ENCODE measurements around the gene PLA2G2F.

PLA2G2F gene

GRCh38 chr1:20143734-20144565 is 4.8 kb downstream of the PLA2G2F start:
- DNase-seq: no peak

- DNase-seq: no peak
Measured at GRCh38 chr1:20147846-20148570, 8.9 kb downstream of the PLA2G2F start.

GRCh38 chr1:20148571-20149500 is 9.7 kb downstream of the PLA2G2F start:
- no peak for DNase-seq

- no peak for DNase-seq
Measured at GRCh38 chr1:20149601-20150325, 10.6 kb downstream of the PLA2G2F start.

- no peak for DNase-seq
Measured at GRCh38 chr1:20150326-20150705, 11.2 kb downstream of the PLA2G2F start.

GRCh38 chr1:20150969-20151368 is 11.8 kb downstream of the PLA2G2F start:
- no peak for DNase-seq

GRCh38 chr1:20151906-20152598 is 12.9 kb downstream of the PLA2G2F start:
- peak; percentile 66 for DNase-seq

- no peak for DNase-seq
Measured at GRCh38 chr1:20152599-20152930, 13.4 kb downstream of the PLA2G2F start.

- DNase-seq: no peak
Measured at GRCh38 chr1:20153000-20153418, 13.9 kb downstream of the PLA2G2F start.

- no peak for DNase-seq
Measured at GRCh38 chr1:20154301-20154831, 15.2 kb downstream of the PLA2G2F start.

GRCh38 chr1:20158358-20159070 is 19.4 kb downstream of the PLA2G2F start:
- no peak for DNase-seq

- no peak for DNase-seq
Measured at GRCh38 chr1:20160034-20160433, 20.9 kb downstream of the PLA2G2F start.

- DNase-seq: no peak
Measured at GRCh38 chr1:20164694-20165202, 25.6 kb downstream of the PLA2G2F start.

- DNase-seq: no peak
Measured at GRCh38 chr1:20165522-20165951, 26.4 kb downstream of the PLA2G2F start.

GRCh38 chr1:20166051-20166450 is 26.9 kb downstream of the PLA2G2F start:
- no peak for DNase-seq

GRCh38 chr1:20167126-20167525 is 28.0 kb downstream of the PLA2G2F start:
- no peak for DNase-seq

GRCh38 chr1:20168564-20169491 is 29.7 kb downstream of the PLA2G2F start:
- DNase-seq: no peak

GRCh38 chr1:20169932-20170331 is 30.8 kb downstream of the PLA2G2F start:
- no peak for DNase-seq

- no peak for DNase-seq
Measured at GRCh38 chr1:20172033-20172590, 33.0 kb downstream of the PLA2G2F start.

Data from effector CD8-positive, alpha-beta T cell (primary cell).